ENCODE data around the gene TMEM115.

- TF ChIP-seq POLR2A (IDR thresholded peaks at IDR 0.05) = no peak
- no peak for TF ChIP-seq CTCF (IDR thresholded peaks at IDR 0.05)
Measured at GRCh38 chr3:50365842-50366220, 6.5 kb upstream of the TMEM115 start.

Data from heart left ventricle (tissue), 13 donors.